ENCODE measurements around the gene KDM4C. TPM values are rescaled to one million over a fixed set of nuclear protein-coding genes. Genes with fewer than 3 reads are reported as not detected.

Gene KDM4C
- total RNA-seq, 1 experiment from 2014 or later, result 7.1 TPM

GRCh38 chr9:6838158-6838557, 80.4 kb downstream of the KDM4C start:
- no peak for ATAC-seq
- BruUV-seq (replicated peaks), result no TSS peak

GRCh38 chr9:6842584-6842947, 84.8 kb downstream of the KDM4C start:
- DNase-seq (ENCODE audit: low read depth, low spot score) (no peak), ATAC-seq (no peak)
- Histone ChIP-seq H3K36me3 (ENCODE audit: control insufficient read depth, insufficient read depth, low read length) (no peaks in the 10 kb centered on the region), H3K9me3 (ENCODE audit: control insufficient read depth, insufficient read depth, low read depth, low read length) (no peaks in the 10 kb centered on the region), H3K4me3 (ENCODE audit: low read depth in 2 of 2, low read length in 2 of 2) (no peak overlapping the region), H3K27ac (ENCODE audit: low read length) (no peak overlapping the region), H3K27me3 (ENCODE audit: control insufficient read depth, insufficient read depth, low read length) (no peaks in the 10 kb centered on the region), H3K4me1 (ENCODE audit: control insufficient read depth, insufficient read depth, low read length) (no peaks in the 10 kb centered on the region)
- in situ Hi-C loops (cut with HindIII; ENCODE audit: low pct_unique_long_range_greater_than_20kb, low sequenced_read_pairs), result no loop called here
- BruUV-seq (replicated peaks), result no TSS peak
- TF ChIP-seq POLR2AphosphoS5 (IDR thresholded peaks at IDR 0.05; ENCODE audit: low read depth, low read length), result no peak
- no peak for TF ChIP-seq TCF7L2 (IDR thresholded peaks at IDR 0.05; ENCODE audit: low read depth, low read length)
- no peak for TF ChIP-seq CTCF (IDR thresholded peaks at IDR 0.05)
- no peak for TF ChIP-seq SIN3A (IDR thresholded peaks at IDR 0.05; ENCODE audit: borderline replicate concordance, insufficient read depth, low read depth, low read length)
- no peak for TF ChIP-seq REST (IDR thresholded peaks at IDR 0.05; ENCODE audit: insufficient read depth in 1 of 2, low read depth in 2 of 2, low read length in 1 of 2)
- intact Hi-C loops (cut with micrococcal nuclease; ENCODE audit: unreplicated experiment), result no loop called here
- POLR2A ChIA-PET, result no interaction called here
- CTCF ChIA-PET, result no interaction called here

More at GRCh38 chr9:6838158-6838557, 80.4 kb downstream of the KDM4C start:
- no peaks in the 10 kb centered on the region for H3K9me3 ChIP-seq (ENCODE audit: control insufficient read depth, insufficient read depth, low read depth, low read length)
- H3K36me3 ChIP-seq (ENCODE audit: control insufficient read depth, insufficient read depth, low read length), result no peaks in the 10 kb centered on the region
- no peaks in the 10 kb centered on the region for H3K4me1 ChIP-seq (ENCODE audit: control insufficient read depth, insufficient read depth, low read length)
- no peak for DNase-seq (ENCODE audit: low read depth, low spot score)
- no peaks in the 10 kb centered on the region for H3K27me3 ChIP-seq (ENCODE audit: control insufficient read depth, insufficient read depth, low read length)
- POLR2A ChIA-PET, result no interaction called here
- intact Hi-C loops (cut with micrococcal nuclease; ENCODE audit: unreplicated experiment) (no loop called here), in situ Hi-C loops (cut with HindIII; ENCODE audit: low pct_unique_long_range_greater_than_20kb, low sequenced_read_pairs) (no loop called here)
- TF ChIP-seq SIN3A (IDR thresholded peaks at IDR 0.05; ENCODE audit: borderline replicate concordance, insufficient read depth, low read depth, low read length) (no peak), REST (IDR thresholded peaks at IDR 0.05; ENCODE audit: insufficient read depth in 1 of 2, low read depth in 2 of 2, low read length in 1 of 2) (no peak), POLR2AphosphoS5 (IDR thresholded peaks at IDR 0.05; ENCODE audit: low read depth, low read length) (no peak), CTCF (IDR thresholded peaks at IDR 0.05) (no peak), TCF7L2 (IDR thresholded peaks at IDR 0.05; ENCODE audit: low read depth, low read length) (no peak)
- H3K27ac ChIP-seq (ENCODE audit: low read length), result no peak overlapping the region
- CTCF ChIA-PET, result no interaction called here
- no peak overlapping the region for H3K4me3 ChIP-seq (ENCODE audit: low read depth in 2 of 2, low read length in 2 of 2)
